ACHN (cell line): ENCODE results near the gene APOL1.
"Not testable (repeated sequence)": the region's sequence is repeated elsewhere in the genome, so short reads cannot be mapped to it uniquely, and the experiment has no call there.

Source experiments
- DNase-seq: peaks from one replicate; pipeline ENCODE4 v3.0.0-alpha.2; 2015
- in situ Hi-C: cut with HindIII; loops from 2 replicates; pipeline ENCODE4 v1.10.0; 2017; ENCODE audit warnings: low sequenced_read_pairs, low pct_ligation_motif_present, low pct_unique_long_range_greater_than_20kb

The APOL1 gene

DNA sequence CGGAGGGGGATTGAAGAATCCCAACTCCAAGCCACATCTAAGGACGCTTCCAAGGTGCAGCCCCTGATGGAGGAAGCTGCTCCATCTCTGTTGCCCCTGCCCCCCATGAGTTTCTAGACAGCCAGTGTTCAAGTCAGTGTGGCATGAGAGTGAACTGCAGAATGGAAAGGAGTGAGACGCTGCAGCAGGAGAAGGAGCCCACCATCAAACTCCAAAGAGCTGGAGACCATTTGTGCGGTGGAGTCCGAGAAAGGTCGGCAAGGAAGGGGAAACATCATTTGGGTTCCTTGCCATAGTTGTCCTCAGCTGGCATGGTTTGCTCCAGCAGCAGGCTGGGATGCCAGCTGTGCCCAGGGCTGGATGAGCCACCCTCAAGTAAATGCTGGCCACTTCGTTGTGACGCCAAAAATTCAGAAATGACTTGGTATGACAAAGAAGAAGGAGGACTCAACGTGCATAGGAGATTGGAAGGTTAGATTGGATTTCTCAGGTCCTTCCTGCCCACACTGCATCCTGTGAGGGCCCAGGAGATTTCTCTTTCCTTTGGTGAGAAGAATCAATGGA, 30.0 kb upstream of the APOL1 start:
- DNase-seq: no peak
- in situ Hi-C loops: no loop called here

GRCh38 chr22:36223504-36223903, 29.4 kb upstream of the APOL1 start:
- in situ Hi-C loops: no loop called here
- DNase-seq: no peak

DNA sequence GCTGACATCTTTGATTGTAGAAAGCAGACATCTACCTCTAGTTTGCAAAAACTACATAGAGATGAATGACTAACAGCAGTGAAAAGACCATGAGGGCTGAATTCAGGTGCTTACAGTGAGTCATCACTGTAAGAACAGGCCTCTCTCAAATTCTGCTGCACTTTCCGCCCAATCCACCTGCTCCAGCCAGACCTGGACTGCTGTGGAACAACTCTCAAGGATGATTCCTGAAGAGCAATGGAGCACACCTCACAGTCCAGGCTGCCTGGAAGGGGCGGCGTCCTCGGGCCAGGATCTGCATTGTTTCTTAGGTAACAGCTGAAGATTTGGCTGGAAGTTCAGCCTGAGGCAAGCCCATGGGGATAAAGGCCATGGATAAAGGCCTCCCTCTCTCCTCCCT, 28.7 kb upstream of the APOL1 start:
- in situ Hi-C loops: no loop called here
- no peak for DNase-seq

GRCh38 chr22:36225333-36225922, 27.5 kb upstream of the APOL1 start:
- no peak for DNase-seq
- in situ Hi-C loops: no loop called here

- no peak for DNase-seq
- in situ Hi-C loops: no loop called here
These were observed 26.7 kb upstream of the APOL1 start for GRCh38 chr22:36226189-36226588.

DNA sequence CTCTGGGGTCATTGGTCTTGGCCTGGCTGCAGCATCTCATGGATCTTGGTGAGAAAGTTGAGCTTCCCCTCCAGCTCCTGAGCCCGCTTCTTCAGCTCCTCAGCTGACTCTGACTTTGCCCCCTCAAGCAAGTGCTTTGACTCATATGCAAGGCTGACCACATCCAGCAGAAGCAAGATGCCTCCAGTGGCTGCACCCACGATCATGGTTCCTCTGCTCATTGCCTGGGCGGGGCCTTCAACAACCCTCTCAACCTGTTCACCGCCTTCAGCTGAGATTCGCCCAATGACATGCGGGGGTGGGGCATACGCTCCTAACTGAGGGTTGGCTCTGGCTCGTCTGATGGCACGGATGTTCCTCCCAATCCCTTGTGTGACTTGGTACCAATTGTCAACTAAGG, 25.5 kb upstream of the APOL1 start:
- in situ Hi-C loops: no loop called here
- no peak for DNase-seq

- in situ Hi-C loops: no loop called here
- no peak for DNase-seq
These were observed 25.1 kb upstream of the APOL1 start for GRCh38 chr22:36227806-36228205.

GRCh38 chr22:36228369-36228768, 24.6 kb upstream of the APOL1 start:
- DNase-seq, in situ Hi-C loops: not testable (repeated sequence)

DNA sequence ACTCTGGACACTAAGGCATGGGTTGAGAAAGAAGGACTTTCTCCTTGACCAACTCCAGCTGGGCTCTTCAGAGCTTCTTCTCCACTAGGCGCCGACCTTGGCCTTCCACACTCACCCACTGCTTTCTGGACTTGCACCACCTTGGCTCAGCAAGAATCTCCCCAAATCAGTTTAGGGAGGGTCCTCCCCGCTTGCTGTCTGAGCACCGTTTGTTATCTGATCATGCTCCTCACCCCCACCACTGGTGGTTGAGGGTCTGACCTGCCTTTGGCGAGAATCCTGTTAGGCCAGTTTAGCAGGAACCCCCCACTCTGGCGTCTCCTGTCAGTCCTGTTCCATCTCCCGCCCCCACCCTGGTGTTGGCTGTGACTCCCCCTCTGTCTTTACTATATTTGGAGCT, 24.0 kb upstream of the APOL1 start:
- in situ Hi-C loops: no loop called here

DNA sequence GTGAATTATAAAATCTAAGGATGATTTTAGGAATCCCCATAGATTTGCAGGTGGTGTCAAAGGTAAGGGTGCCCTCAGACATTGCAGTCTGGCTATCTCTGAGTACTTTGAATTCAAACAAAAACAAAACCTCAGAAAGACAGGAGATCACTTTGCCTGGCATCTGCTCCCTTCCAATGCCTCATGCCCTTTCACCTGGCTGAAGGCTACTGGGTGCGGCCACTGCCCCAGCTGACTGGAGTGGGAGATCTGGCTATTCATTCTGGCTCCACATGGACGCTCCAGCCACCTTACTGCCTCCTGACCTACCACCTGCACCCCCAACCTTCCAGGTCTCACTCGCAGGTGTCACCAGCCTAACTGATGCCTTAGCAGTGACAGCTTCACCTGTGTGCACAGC, 23.3 kb upstream of the APOL1 start:
- DNase-seq, in situ Hi-C loops: not testable (repeated sequence)

More for the DNA sequence above, 24.0 kb upstream of the APOL1 start:
- DNase-seq: no peak

GRCh38 chr22:36231051-36231450, 21.9 kb upstream of the APOL1 start:
- not testable (repeated sequence) for DNase-seq

DNA sequence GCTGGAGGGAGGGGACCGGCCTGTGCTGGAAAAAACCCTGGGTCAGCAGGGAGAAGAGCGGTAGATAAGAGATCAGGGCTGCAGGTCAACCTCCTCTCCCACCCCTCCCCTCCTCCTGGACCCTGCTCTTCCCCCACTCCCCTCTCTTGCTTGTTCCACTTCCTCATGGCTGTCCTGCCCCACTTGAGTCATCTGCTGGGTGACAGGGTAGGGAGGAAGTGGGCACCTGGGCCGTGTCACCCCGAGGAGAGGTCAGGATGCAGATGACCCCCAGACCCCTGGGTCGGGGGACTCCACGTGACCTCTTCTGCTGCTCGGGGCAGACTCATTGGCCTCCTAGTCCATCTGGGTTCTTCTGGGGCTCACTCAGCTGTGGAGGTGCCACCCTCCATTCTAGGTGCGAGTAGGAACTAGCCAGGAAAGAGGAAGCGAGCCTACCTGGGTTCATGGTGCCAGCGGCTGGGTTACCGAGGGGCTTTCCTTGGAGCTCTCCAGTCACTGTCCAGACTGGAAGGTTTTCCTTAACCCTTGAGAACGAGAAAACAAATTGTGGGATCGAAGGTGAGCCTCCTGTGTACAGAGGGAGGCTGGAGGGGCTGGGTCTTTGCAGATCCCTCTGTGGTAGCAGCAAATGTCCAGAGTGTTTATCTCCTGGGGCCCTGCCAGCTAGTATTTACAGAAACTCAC, 20.1 kb upstream of the APOL1 start:
- DNase-seq: no peak
- in situ Hi-C loops: no loop called here

More at GRCh38 chr22:36231051-36231450, 21.9 kb upstream of the APOL1 start:
- in situ Hi-C loops: not testable (repeated sequence)

DNA sequence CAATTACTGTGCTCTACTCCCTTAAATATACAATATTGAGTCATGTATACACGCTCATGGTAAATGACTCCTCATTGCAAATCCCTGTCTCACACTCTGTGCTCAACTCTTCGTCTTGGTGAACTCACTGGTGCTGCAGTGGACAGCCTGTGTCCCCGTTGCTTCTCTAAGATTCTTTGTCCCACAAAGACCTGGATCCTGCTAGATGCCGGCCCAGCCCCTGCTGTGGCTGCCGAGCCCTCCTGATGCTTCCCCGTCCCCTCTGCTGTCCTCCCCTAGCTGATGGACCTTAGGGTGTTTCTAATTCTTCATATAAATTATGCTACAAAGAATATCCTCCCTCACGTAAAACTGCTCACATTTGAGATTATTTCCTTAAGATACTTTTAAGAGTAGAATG, 19.1 kb upstream of the APOL1 start:
- in situ Hi-C loops: no loop called here
- no peak for DNase-seq

DNA sequence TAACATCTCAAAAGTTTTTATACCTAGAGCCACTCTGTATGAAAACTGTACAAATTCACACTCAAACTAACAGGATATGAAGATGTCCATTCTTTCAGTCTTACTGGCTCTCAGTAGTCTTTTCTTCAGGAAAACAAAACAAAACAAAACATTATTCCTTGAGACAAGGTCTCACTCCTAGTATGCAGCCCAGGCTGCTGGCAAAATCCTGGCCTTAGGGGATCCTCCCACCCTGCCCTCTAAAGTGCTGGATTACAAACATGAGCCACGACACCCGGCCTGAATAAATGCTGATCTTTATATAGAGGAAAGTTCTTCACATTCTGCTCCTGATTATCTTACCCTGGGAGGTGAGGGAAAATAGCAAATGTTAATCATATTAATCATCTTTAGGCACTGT, 18.7 kb upstream of the APOL1 start:
- in situ Hi-C loops: no loop called here
- DNase-seq: no peak

DNA sequence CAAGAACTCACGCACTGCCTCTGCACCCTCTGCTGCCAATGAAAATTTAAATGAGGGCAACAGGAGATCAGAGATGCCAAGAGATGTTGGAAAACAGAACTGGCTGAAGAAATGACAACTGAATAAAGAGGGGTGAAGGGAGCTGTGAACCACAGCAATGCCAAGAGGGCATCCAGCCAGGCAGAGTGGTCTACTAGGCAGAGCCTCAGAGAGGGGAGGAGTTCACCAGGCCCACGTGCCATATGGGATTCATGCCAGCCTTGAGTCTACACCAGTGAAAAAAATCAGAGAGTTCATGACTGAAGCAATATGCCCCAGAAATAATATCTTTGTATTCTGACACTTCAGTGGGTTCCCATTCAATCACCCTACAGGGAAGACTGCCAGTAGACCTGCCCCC, 18.0 kb upstream of the APOL1 start:
- in situ Hi-C loops: no loop called here
- DNase-seq: no peak

GRCh38 chr22:36235585-36235984, 17.3 kb upstream of the APOL1 start:
- no peak for DNase-seq
- in situ Hi-C loops: no loop called here

DNA sequence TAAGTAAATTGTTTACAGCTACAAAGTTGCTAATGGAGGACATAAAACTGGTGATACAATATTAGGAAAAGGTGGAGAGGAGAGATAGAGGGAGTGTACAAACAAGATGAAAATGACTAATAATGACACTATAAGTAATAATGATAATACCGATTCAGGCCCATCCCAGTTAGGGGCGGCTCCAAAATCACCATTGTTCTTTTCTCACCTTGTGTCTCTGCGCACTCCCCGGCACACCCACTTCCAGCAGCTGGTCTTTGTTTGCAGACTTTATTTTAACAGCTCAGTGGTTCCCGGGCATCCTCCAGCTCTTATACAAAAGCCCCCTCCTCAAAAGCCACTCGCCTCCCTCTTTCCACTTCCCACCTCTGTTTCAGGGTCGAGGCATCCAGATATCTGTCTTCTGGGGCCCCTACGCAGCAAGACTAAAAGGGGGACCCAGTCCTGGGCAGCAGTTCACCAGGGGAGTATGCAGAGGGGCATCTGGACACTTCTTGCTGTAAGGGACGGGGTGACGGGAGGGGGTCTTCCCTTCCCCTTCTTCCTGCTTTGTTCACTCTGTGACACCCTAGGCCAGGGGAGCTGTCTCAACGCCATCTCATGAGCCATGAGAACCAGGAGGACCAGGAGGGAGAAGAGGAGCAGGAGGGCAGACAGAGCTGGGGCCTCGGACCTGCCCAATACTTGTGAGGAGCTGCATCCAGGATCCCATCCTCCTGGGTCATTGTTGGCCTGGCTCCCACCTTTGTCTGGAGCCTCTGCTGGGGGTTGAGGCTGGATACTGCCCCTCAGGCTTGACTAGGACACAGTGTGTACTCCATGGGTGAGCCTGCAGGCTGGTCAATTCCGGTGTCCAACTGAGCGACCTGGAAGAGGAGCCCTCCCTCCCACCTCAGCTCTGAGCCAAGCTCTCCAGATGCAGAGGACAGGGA, 16.3 kb upstream of the APOL1 start:
- in situ Hi-C loops: no loop called here

GRCh38 chr22:36237462-36238372, 15.2 kb upstream of the APOL1 start:
- no peak for DNase-seq
- in situ Hi-C loops: no loop called here

More for the DNA sequence above, 16.3 kb upstream of the APOL1 start:
- DNase-seq: no peak
